DND-41 (cell line): ENCODE measurements around the gene TFIP11.

Experiments used
- CTCF ChIP-seq: IDR thresholded peaks from 2 replicates; pipeline ENCODE4 v1.5.1; 2012; ENCODE audit warnings: borderline replicate concordance, low read length, moderate library complexity, mild to moderate bottlenecking; ENCODE audit not compliant: poor library complexity, severe bottlenecking; ENCODE audit errors: extremely low read depth
- EZH2 ChIP-seq: IDR thresholded peaks from 3 replicates; pipeline ENCODE4 v1.6.1; 2012; ENCODE audit warnings: borderline replicate concordance, low read depth, mild to moderate bottlenecking, moderate library complexity, low read length, inconsistent platforms; ENCODE audit not compliant: severe bottlenecking

DNA sequence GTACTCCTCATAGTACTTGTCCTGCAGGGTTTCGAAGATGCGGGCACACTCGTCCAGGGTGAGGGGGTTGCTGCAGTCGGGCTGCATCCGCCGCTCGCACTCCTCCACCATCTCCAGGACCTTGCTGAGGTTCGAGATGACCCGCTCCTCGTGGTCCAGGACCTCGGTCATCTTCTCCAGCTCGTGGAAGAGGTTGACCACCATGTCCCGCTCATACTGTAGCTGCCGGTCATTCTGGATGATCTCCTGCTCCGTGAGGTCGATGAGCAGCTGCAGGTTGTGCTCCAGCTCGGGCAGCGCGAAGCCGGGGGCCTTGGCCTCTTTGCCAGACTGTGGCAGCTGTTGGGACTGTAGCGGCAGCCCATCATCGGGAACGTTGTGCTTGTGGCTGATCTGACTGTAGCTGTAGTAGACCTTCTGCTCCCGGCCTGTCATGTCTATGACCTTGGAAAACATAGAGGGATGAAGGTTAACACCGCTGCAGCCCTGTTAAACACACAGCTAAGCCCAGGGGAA is 13.0 kb downstream of the TFIP11 start:
- TF ChIP-seq CTCF: no peak
- no peak for TF ChIP-seq EZH2
